HepG2 (cell line): ENCODE results near the gene GPR61. TPM values are rescaled to one million over a fixed set of nuclear protein-coding genes. Genes with fewer than 3 reads are reported as not detected.

ENCODE experiments used
- ATAC-seq: fragments of 200-7000 bp; cut with Tn5 transposase; 3 replicates; pipeline ENCODE4 v1.9.1; 2020; ENCODE audit warnings: mild to moderate bottlenecking, moderate library complexity
- BruUV-seq: library from RNA; stranded (reverse); fragments of 400-500 nt; replicated peaks from 2 replicates; lab custom pipeline; 2021; lab: Mats Ljungman, UMichigan
- CTCF ChIA-PET: fragments of 300-600 bp; formaldehyde crosslinking; extraction: SDS; loops from one replicate; lab custom pipeline; 2021; ENCODE audit warnings: low total read pairs, inconsistent platforms, low intra/inter-chr PET ratio; lab: Yijun Ruan, JAX
- POLR2A ChIA-PET: fragments of 350-600 bp; sonication (Branson Sonifier 250); formaldehyde crosslinking; loops from one replicate; lab custom pipeline; 2020; ENCODE audit warnings: antibody characterized with exemption, inconsistent platforms; lab: Yijun Ruan, JAX
- DNase-seq: peaks from one replicate; pipeline ENCODE4 v3.0.0-alpha.2; 2015; ENCODE audit warnings: low spot score
- FAIRE-seq: peaks from 3 replicates; lab custom pipeline; 2011; peaks lifted over from hg19 to GRCh38; lab: Jason Lieb, UNC
- H2AFZ ChIP-seq: one replicate; pipeline ENCODE4 v1.6.1; 2011; ENCODE audit warnings: low read length, inconsistent platforms
- H3K27ac ChIP-seq: fragments of 300-600 bp; 3 replicates; pipeline ENCODE4 v1.8.0; 2011; ENCODE audit warnings: mixed run types, mild to moderate bottlenecking, mixed read lengths, low read length, inconsistent platforms; ENCODE audit not compliant: insufficient read depth; ENCODE audit errors: extremely low read length
- H3K27me3 ChIP-seq, 2 experiments: fragments of 200-600 bp in 1 of 2; 2 replicates in 1 of 2; 3 replicates in 1 of 2; pipeline versions ENCODE4 v1.6.0 to v1.8.0; 2011; ENCODE audit warnings: low read length in 2 of 2, mild to moderate bottlenecking in 2 of 2, moderate library complexity in 2 of 2, inconsistent platforms in 1 of 2; ENCODE audit not compliant: insufficient read depth in 2 of 2, control insufficient read depth in 1 of 2
- H3K36me3 ChIP-seq, 2 experiments: fragments of 200-600 bp in 1 of 2; replicated peaks in 1 of 2; 2 replicates in 1 of 2; 3 replicates in 1 of 2; pipeline versions ENCODE4 v1.5.1 to v1.8.0; 2011; ENCODE audit warnings: low read length in 2 of 2, inconsistent platforms in 1 of 2; ENCODE audit not compliant: insufficient read depth in 2 of 2, control insufficient read depth in 1 of 2
- H3K4me1 ChIP-seq: 2 replicates; pipeline ENCODE4 v1.5.1; 2012; ENCODE audit warnings: low read length, inconsistent platforms; ENCODE audit not compliant: insufficient read depth
- H3K4me2 ChIP-seq: 2 replicates; pipeline ENCODE4 v1.6.0; 2011; ENCODE audit warnings: low read depth, low read length, inconsistent platforms
- H3K4me3 ChIP-seq, 3 experiments: fragments of 200-600 bp in 1 of 3; sonication (generic), shearing (Covaris generic) in 1 of 3; replicated peaks in 1 of 3; 2 replicates each; pipeline ENCODE4 v1.5.1; 2011 to 2016; ENCODE audit warnings: low read length in 3 of 3, inconsistent platforms in 2 of 3, low read depth in 2 of 3, mild to moderate bottlenecking in 2 of 3, control low read depth in 1 of 3, mixed read lengths in 1 of 3; ENCODE audit not compliant: insufficient read depth in 1 of 3
- H3K79me2 ChIP-seq: one replicate; pipeline ENCODE4 v1.6.1; 2011; ENCODE audit warnings: low read length, inconsistent platforms; ENCODE audit not compliant: insufficient read depth
- H3K9ac ChIP-seq: 2 replicates; pipeline ENCODE4 v1.6.0; 2011; ENCODE audit warnings: mild to moderate bottlenecking, low read depth, low read length, inconsistent platforms; ENCODE audit not compliant: insufficient read depth
- H3K9me3 ChIP-seq: 2 replicates; pipeline ENCODE4 v1.5.1; 2012; ENCODE audit warnings: mild to moderate bottlenecking, low read length
- H4K20me1 ChIP-seq: 2 replicates; pipeline ENCODE4 v1.6.0; 2011; ENCODE audit warnings: inconsistent platforms, mild to moderate bottlenecking, low read length, moderate library complexity; ENCODE audit not compliant: insufficient read depth
- BRCA1 ChIP-seq: sonication (generic); formaldehyde crosslinking; IDR thresholded peaks from 2 replicates; pipeline ENCODE4 v1.4.0; 2020; ENCODE audit warnings: missing genetic modification reagents
- PCBP1 ChIP-seq: fragments of 200-400 bp; formaldehyde crosslinking; IDR thresholded peaks from 2 replicates; pipeline ENCODE4 v1.6.1; 2017; ENCODE audit warnings: mild to moderate bottlenecking, low read depth, low read length, borderline replicate concordance
- ZBTB4 ChIP-seq: sonication (generic); formaldehyde crosslinking; IDR thresholded peaks from 2 replicates; pipeline ENCODE4 v1.4.0; 2020; ENCODE audit warnings: missing genetic modification reagents, mild to moderate bottlenecking, borderline replicate concordance
- ZNF446 ChIP-seq: sonication (generic); formaldehyde crosslinking; IDR thresholded peaks from 2 replicates; pipeline ENCODE4 v1.5.0; 2020; ENCODE audit warnings: mild to moderate bottlenecking, missing genetic modification reagents
- ZNF557 ChIP-seq: sonication (generic); formaldehyde crosslinking; IDR thresholded peaks from 2 replicates; pipeline ENCODE4 v1.4.0; 2020; ENCODE audit warnings: missing genetic modification reagents
- ZNF607 ChIP-seq: sonication (generic); formaldehyde crosslinking; IDR thresholded peaks from 2 replicates; pipeline ENCODE4 v1.5.1; 2020; ENCODE audit warnings: missing genetic modification reagents, mild to moderate bottlenecking, borderline replicate concordance
- WGBS: methylation state at CpG from one replicate; pipeline ENCODE4 v1.1.6; 2017; ENCODE audit warnings: low lambda C conversion rate; 5-methylcytosine and 5-hydroxymethylcytosine counted together
- in situ Hi-C: cut with HindIII; loops from 2 replicates; pipeline ENCODE4 v1.10.0; 2017; ENCODE audit warnings: low pct_unique_long_range_greater_than_20kb; ENCODE audit not compliant: extremely low pct_ligation_motif_present
- intact Hi-C: fragments of 100-400 bp; cut with micrococcal nuclease; formaldehyde crosslinking; loops from one replicate; pipeline ENCODE4 v1.10.0; 2022; ENCODE audit not compliant: unreplicated experiment
- polyA plus RNA-seq, 8 experiments: library from polyadenylated mRNA; depleted of rRNA in 3 of 8; stranded (reverse) in 7 of 8; unstranded in 1 of 8; fragments of >200 nt; fragmentation: Illumina TruSeq in 4 of 8; extraction: Trizol in 4 of 8; gene quantifications; 2 replicates each; pipeline versions ENCODE4 v1.2.1 to v1.2.3, GENCODE V29; 2011 to 2016; ENCODE audit warnings: low read depth in 4 of 8, missing spikeins in 1 of 8, mixed read lengths in 1 of 8; ENCODE audit not compliant: insufficient read depth in 1 of 8
- total RNA-seq, 5 experiments: library from RNA; depleted of rRNA; stranded (reverse); fragments of >200 nt; fragmentation: Illumina TruSeq; extraction: Trizol; gene quantifications; 2 replicates each; pipeline ENCODE4 v1.2.3, GENCODE V29; 2016; ENCODE audit warnings: low read depth in 1 of 5

Gene GPR61
- total and polyA plus RNA-seq, 2 of the 13 experiments (the other 11 are each of a cell fraction or from before 2014, with no cell fraction given) = not detected

GRCh38 chr1:109493805-109494539 is 45.7 kb upstream of the GPR61 start, which contains the start of gene CYB561D1 (continued):
- TF ChIP-seq ZBTB4 (CRISPR knock-in tag) = no peak

GRCh38 chr1:109495738-109496137 is 43.9 kb upstream of the GPR61 start:
- H3K27me3 ChIP-seq = no peaks in the 10 kb centered on the region
- peaks cover 18% of the 10 kb centered on the region for H3K4me1 ChIP-seq
- FAIRE-seq (no peak), ATAC-seq (no peak), DNase-seq (no peak)
- CTCF ChIA-PET = interaction anchor here (5.1 kb wide), 1 partner anchor 37 kb away, joined by 81 read pairs; no protein-coding TSS in a partner anchor
- H3K27ac ChIP-seq = no peak overlapping the region
- peaks cover 2 to 6% of the 10 kb centered on the region in 2 experiments; a peak in 2 of 5 replicates for H3K36me3 ChIP-seq
- H3K9ac ChIP-seq = no peak overlapping the region
- WGBS = 91% methylated on average over 4 of the region's 7 CpGs
- no peak overlapping the region for H3K4me3 ChIP-seq
- BruUV-seq = no TSS peak
- H2AFZ ChIP-seq = no peak overlapping the region
- intact Hi-C loops = no loop called here
- no peak overlapping the region for H3K4me2 ChIP-seq
- H4K20me1 ChIP-seq = no peaks in the 10 kb centered on the region
- H3K79me2 ChIP-seq = no peaks in the 10 kb centered on the region
- POLR2A ChIA-PET = interaction anchor here (1.4 kb wide), 1 partner anchor 144 kb away, joined by 3 read pairs; no protein-coding TSS in a partner anchor
- TF ChIP-seq ZNF446 (CRISPR knock-in tag) (no peak), PCBP1 (no peak), ZNF607 (CRISPR knock-in tag) (no peak), ZNF557 (CRISPR knock-in tag) (no peak), BRCA1 (CRISPR knock-in tag) (no peak)
- TF ChIP-seq, all 625 proteins: peak for 0
- in situ Hi-C loops = no loop called here
- no peaks in the 10 kb centered on the region for H3K9me3 ChIP-seq
